Measurements from ENCODE around the gene OVAAL.
"Not testable (repeated sequence)": the region's sequence is repeated elsewhere in the genome, so short reads cannot be mapped to it uniquely, and the experiment has no call there.

OVAAL gene

DNA sequence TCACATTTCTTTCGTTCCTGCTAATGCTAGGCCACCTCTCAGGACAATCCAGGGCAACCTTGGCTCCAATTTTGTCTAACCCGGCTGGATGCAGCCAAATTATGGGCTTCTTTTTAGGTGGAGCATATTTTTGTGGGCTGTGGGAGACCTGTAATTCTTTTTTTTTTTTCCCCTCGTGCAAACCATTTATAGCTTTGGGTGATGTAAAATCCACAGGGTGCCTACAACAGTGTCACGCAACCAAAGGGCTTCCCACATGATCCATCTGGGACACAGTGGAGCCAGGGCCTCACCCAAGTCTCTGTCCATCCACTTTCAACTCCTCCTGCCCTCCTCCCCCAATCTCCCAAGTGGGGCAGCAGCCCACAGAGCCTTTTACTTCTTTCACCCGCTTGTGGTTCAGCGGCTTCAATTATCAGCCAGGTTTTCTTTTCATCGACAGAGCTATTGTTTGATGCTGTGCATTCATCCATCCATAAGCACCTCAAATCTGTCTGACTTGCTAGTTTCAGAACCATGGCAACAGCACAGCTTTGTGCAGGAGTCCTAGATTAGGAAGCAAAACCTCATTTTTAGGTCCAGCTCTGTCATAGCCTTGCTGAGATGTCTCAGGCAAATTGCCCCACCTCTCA is 10.0 kb upstream of the OVAAL start:
- no peak overlapping the region for H3K4me3 ChIP-seq (replicated peaks; ENCODE audit: low read depth, low read length)
- no peak for DNase-seq (ENCODE audit: low read depth)
- no peak for TF ChIP-seq CTCF (IDR thresholded peaks at IDR 0.05; ENCODE audit: low read length, missing control alignments)

DNA sequence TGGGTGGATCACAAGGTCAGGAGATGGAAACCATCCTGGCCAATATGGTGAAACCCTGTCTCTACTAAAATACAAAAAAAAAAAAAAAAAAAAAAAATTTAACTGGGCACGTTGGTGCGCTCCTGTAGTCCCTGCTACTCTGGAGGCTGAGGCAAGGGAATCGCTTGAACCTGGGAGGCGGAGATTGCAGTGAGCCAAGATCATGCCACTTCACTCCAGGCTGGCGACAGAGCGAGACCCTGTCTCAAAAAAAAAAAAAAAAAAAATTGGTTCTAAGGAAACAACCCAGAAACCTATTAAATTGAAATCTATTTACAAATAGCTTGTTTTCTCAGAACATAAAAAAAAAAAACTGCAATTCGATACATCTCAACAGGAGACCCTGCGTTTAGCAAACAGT is 9.0 kb upstream of the OVAAL start:
- H3K4me3 ChIP-seq (replicated peaks; ENCODE audit: low read depth, low read length); DNase-seq (ENCODE audit: low read depth): not testable (repeated sequence)

DNA sequence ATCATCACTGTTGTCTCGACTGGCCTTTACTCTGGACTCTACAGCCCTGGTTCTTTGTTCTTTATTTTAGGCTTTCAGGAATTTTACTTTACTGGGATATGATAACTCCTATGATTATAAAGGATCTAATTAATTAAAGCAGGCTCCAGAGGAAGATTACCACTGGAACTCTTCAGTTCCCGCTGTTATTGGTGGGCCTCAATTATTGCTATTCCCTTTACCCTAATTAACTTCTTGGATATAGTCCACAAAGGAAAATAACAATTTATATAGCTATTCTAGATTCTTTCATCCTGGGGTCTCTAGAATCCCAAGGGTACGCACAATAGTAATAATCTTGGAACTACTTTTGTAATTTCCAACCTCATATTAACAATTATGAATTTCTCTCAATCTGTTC is 8.5 kb upstream of the OVAAL start:
- DNase-seq (ENCODE audit: low read depth), result no peak
- H3K4me3 ChIP-seq (replicated peaks; ENCODE audit: low read depth, low read length), result no peak overlapping the region
- TF ChIP-seq CTCF (IDR thresholded peaks at IDR 0.05; ENCODE audit: low read length, missing control alignments), result no peak

- no peak for TF ChIP-seq CTCF (IDR thresholded peaks at IDR 0.05; ENCODE audit: low read length, missing control alignments)
- no peak for DNase-seq (ENCODE audit: low read depth)
- H3K4me3 ChIP-seq (replicated peaks; ENCODE audit: low read depth, low read length), result no peak overlapping the region
These were observed 6.8 kb upstream of the OVAAL start for GRCh38 chr1:180551997-180552396.

DNA sequence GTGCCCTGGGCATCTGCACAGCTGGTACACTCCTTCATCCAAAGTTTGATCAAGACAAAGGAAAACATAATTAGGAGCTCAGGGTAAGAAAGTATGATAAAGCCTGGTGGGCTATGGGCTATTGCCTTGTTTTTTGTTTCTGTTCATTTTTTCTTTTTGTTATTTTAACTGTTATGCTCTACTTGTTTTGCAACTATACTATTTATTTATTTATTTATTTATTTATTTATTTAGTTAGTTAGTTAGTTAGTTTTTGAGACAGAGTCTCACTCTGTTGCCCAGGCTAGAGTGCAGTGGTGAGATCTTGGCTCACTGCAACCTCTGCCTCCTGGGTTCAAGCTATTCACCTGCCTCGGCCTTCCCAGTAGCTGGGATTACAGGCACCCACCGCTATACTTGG is 5.7 kb upstream of the OVAAL start:
- DNase-seq (ENCODE audit: low read depth), result not testable (repeated sequence)

GRCh38 chr1:180555411-180555810 is 3.4 kb upstream of the OVAAL start:
- no peak overlapping the region for H3K4me3 ChIP-seq (replicated peaks; ENCODE audit: low read depth, low read length)
- TF ChIP-seq CTCF (IDR thresholded peaks at IDR 0.05; ENCODE audit: low read length, missing control alignments), result no peak

More for the DNA sequence above, 5.7 kb upstream of the OVAAL start:
- H3K4me3 ChIP-seq (replicated peaks; ENCODE audit: low read depth, low read length), result not testable (repeated sequence)

GRCh38 chr1:180560200-180560867 is 1.6 kb downstream of the OVAAL start:
- no peak for TF ChIP-seq CTCF (IDR thresholded peaks at IDR 0.05; ENCODE audit: low read length, missing control alignments)
- no peak overlapping the region for H3K4me3 ChIP-seq (replicated peaks; ENCODE audit: low read depth, low read length)
- DNase-seq (ENCODE audit: low read depth), result no peak

More at GRCh38 chr1:180555411-180555810, 3.4 kb upstream of the OVAAL start:
- DNase-seq (ENCODE audit: low read depth), result no peak

All from fibroblast of pulmonary artery (primary cell).